GM12878 (cell line): Measurements from ENCODE around the gene ACP4. TPM values are rescaled to one million over a fixed set of nuclear protein-coding genes. Genes with fewer than 3 reads are reported as not detected.

Experiments
- ATAC-seq: fragments of 200-7000 bp; cut with Tn5 transposase; 3 replicates; pipeline ENCODE4 v1.9.1; 2020; ENCODE audit warnings: mild to moderate bottlenecking, moderate library complexity
- BruUV-seq: library from RNA; stranded (reverse); fragments of 400-500 nt; replicated peaks from 2 replicates; lab custom pipeline; 2021; lab: Mats Ljungman, UMichigan
- CTCF ChIA-PET: fragments of 300-600 bp; sonication (Branson Sonifier 250); formaldehyde crosslinking; extraction: SDS; loops from one replicate; lab custom pipeline; 2021; ENCODE audit warnings: inconsistent platforms; lab: Yijun Ruan, JAX
- POLR2A ChIA-PET: fragments of 350-600 bp; formaldehyde crosslinking; extraction: SDS; loops from one replicate; lab custom pipeline; 2021; ENCODE audit warnings: inconsistent platforms; lab: Charles Lee
- RAD21 ChIA-PET: fragments of 300-600 bp; sonication (Branson Sonifier 250); formaldehyde crosslinking; loops from one replicate; lab custom pipeline; 2023; ENCODE audit warnings: antibody characterized with exemption; ENCODE audit not compliant: unreplicated experiment; lab: Charles Lee
- SMC1A ChIA-PET: fragments of 300-600 bp; sonication (Branson Sonifier 250); formaldehyde crosslinking; loops from one replicate; lab custom pipeline; 2023; ENCODE audit not compliant: unreplicated experiment, uncharacterized antibody; lab: Charles Lee
- DNase-seq: peaks from one replicate; pipeline ENCODE4 v3.0.0-alpha.2; 2011; ENCODE audit warnings: low read depth, low spot score
- FAIRE-seq: peaks from 3 replicates; lab custom pipeline; 2011; peaks lifted over from hg19 to GRCh38; lab: Jason Lieb, UNC
- H2AFZ ChIP-seq: 2 replicates; pipeline ENCODE4 v1.6.0; 2011; ENCODE audit warnings: low read depth, low read length, control low read depth; ENCODE audit not compliant: control insufficient read depth
- H3K27ac ChIP-seq: 2 replicates; pipeline ENCODE4 v1.5.1; 2011; ENCODE audit warnings: control low read depth; ENCODE audit not compliant: control insufficient read depth, insufficient read depth
- H3K27me3 ChIP-seq, 2 experiments: replicated peaks in 1 of 2; 2 replicates each; pipeline versions ENCODE4 v1.6.0 to v1.6.1; 2011; ENCODE audit warnings: low read length in 1 of 2; ENCODE audit not compliant: control insufficient read depth in 2 of 2, insufficient read depth in 2 of 2
- H3K36me3 ChIP-seq, 2 experiments: 2 replicates each; pipeline ENCODE4 v1.5.1; 2011; ENCODE audit warnings: low read length in 1 of 2; ENCODE audit not compliant: control insufficient read depth in 2 of 2, insufficient read depth in 2 of 2
- H3K4me1 ChIP-seq: 2 replicates; pipeline ENCODE4 v1.6.1; 2011; ENCODE audit warnings: mild to moderate bottlenecking, low read length, moderate library complexity, mixed read lengths; ENCODE audit not compliant: control insufficient read depth, insufficient read depth
- H3K4me2 ChIP-seq: 2 replicates; pipeline ENCODE4 v1.6.0; 2011; ENCODE audit warnings: control low read depth; ENCODE audit not compliant: control insufficient read depth, insufficient read depth
- H3K4me3 ChIP-seq: fragments of 200-600 bp; sonication (generic); 2 replicates; pipeline ENCODE4 v1.5.1; 2016
- H3K79me2 ChIP-seq: 2 replicates; pipeline ENCODE4 v1.6.0; 2011; ENCODE audit warnings: low read length; ENCODE audit not compliant: control insufficient read depth, insufficient read depth
- H3K9ac ChIP-seq: 2 replicates; pipeline ENCODE4 v1.8.0; 2011; ENCODE audit warnings: low read length, control low read depth, mixed read lengths; ENCODE audit not compliant: control insufficient read depth, insufficient read depth
- H3K9me3 ChIP-seq: replicated peaks from 3 replicates; pipeline ENCODE4 v1.5.1; 2011; ENCODE audit warnings: mild to moderate bottlenecking, low read length; ENCODE audit not compliant: control insufficient read depth, insufficient read depth
- H4K20me1 ChIP-seq: 2 replicates; pipeline ENCODE4 v1.6.0; 2011; ENCODE audit not compliant: control insufficient read depth, insufficient read depth
- ATF3 ChIP-seq: IDR thresholded peaks from 2 replicates; pipeline ENCODE4 v1.6.1; 2011; ENCODE audit warnings: low read depth, mild to moderate bottlenecking, low read length, moderate library complexity, borderline replicate concordance; ENCODE audit errors: extremely low read depth
- CBFB ChIP-seq: IDR thresholded peaks from 2 replicates; pipeline ENCODE4 v1.6.1; 2016; ENCODE audit warnings: antibody characterized with exemption, low read depth
- CEBPB ChIP-seq, 2 experiments: fragments of 150-350 bp in 1 of 2; IDR thresholded peaks; 2 replicates each; pipeline ENCODE4 v1.6.1; 2012 to 2014; ENCODE audit warnings: low read depth in 2 of 2, low read length in 2 of 2, borderline replicate concordance in 1 of 2, inconsistent platforms in 1 of 2
- DPF2 ChIP-seq: fragments of 450-650 bp; IDR thresholded peaks from 2 replicates; pipeline ENCODE4 v1.6.1; 2017; ENCODE audit warnings: mild to moderate bottlenecking
- EED ChIP-seq: sonication (generic); IDR thresholded peaks from 2 replicates; pipeline ENCODE4 v1.6.1; 2016; ENCODE audit warnings: antibody characterized with exemption, low read depth
- FOS ChIP-seq: IDR thresholded peaks from 3 replicates; pipeline ENCODE4 v1.6.1; 2011; ENCODE audit warnings: borderline replicate concordance; ENCODE audit not compliant: insufficient read length; ENCODE audit errors: extremely low read depth
- FOXM1 ChIP-seq: IDR thresholded peaks from 2 replicates; pipeline ENCODE4 v1.6.1; 2012; ENCODE audit warnings: low read depth, mild to moderate bottlenecking, inconsistent platforms, low read length, moderate library complexity
- MTA3 ChIP-seq: IDR thresholded peaks from 2 replicates; pipeline ENCODE4 v1.6.1; 2012; ENCODE audit warnings: low read length, inconsistent platforms, borderline replicate concordance
- PAX8 ChIP-seq: fragments of 450-650 bp; IDR thresholded peaks from 2 replicates; pipeline ENCODE4 v1.6.1; 2017; ENCODE audit warnings: mild to moderate bottlenecking, moderate library complexity
- PML ChIP-seq: IDR thresholded peaks from 2 replicates; pipeline ENCODE4 v1.6.1; 2012; ENCODE audit warnings: low read length, inconsistent platforms
- REST ChIP-seq: IDR thresholded peaks from 2 replicates; pipeline ENCODE4 v1.6.1; 2012; ENCODE audit warnings: mild to moderate bottlenecking, low read depth, low read length
- RUNX3 ChIP-seq: IDR thresholded peaks from 2 replicates; pipeline ENCODE4 v1.6.1; 2012; ENCODE audit warnings: low read length, inconsistent platforms
- TAF1 ChIP-seq: IDR thresholded peaks from 2 replicates; pipeline ENCODE4 v1.6.1; 2011; ENCODE audit warnings: mild to moderate bottlenecking, low read depth, low read length, borderline replicate concordance
- TARDBP ChIP-seq: IDR thresholded peaks from 2 replicates; pipeline ENCODE4 v1.6.1; 2016; ENCODE audit warnings: borderline replicate concordance
- TCF12 ChIP-seq: IDR thresholded peaks from 2 replicates; pipeline ENCODE4 v1.6.1; 2011; ENCODE audit warnings: low read depth, mild to moderate bottlenecking, low read length
- YY1 ChIP-seq: IDR thresholded peaks from 2 replicates; pipeline ENCODE4 v1.6.1; 2011; ENCODE audit warnings: low read depth, mild to moderate bottlenecking, low read length
- WGBS: methylation state at CpG from one replicate; pipeline ENCODE4 v1.1.6; 2016; ENCODE audit warnings: low lambda C conversion rate; ENCODE audit not compliant: insufficient replicate concordance, insufficient coverage; ENCODE audit errors: missing lambda C conversion rate; 5-methylcytosine and 5-hydroxymethylcytosine counted together
- in situ Hi-C: fragments of 300-500 bp; cut with MboI; formaldehyde crosslinking; loops from 9 replicates; pipeline ENCODE4 v1.14.3; 2018; ENCODE audit warnings: mixed read lengths
- intact Hi-C: fragments of 100-400 bp; cut with micrococcal nuclease; formaldehyde crosslinking; loops from one replicate; pipeline ENCODE4 v1.14.2; 2022; ENCODE audit not compliant: unreplicated experiment
- polyA plus RNA-seq, 11 experiments: library from polyadenylated mRNA; depleted of rRNA in 4 of 11; unstranded in 6 of 11; stranded (reverse) in 5 of 11; fragments of >200 nt; fragmentation: Nextera tagmentation in 4 of 11; fragmentation: Illumina TruSeq in 1 of 11; extraction: Ambion mirVana in 4 of 11; extraction: Trizol in 1 of 11; gene quantifications; 1 replicate in 1 of 11; 2 replicates in 10 of 11; pipeline versions ENCODE4 v1.2.1 to v1.2.3, GENCODE V29; 2011 to 2016; ENCODE audit warnings: inconsistent platforms in 2 of 11, missing spikeins in 2 of 11, low read depth in 1 of 11
- total RNA-seq, 4 experiments: library from RNA; depleted of rRNA in 3 of 4; stranded (reverse); fragments of >200 nt in 3 of 4; fragmentation: Illumina TruSeq in 1 of 4; extraction: Trizol in 1 of 4; gene quantifications; 2 replicates each; pipeline versions ENCODE4 v1.2.1 to v1.2.3, GENCODE V29; 2013 to 2021
- TF ChIP-seq, protein P1 (sequence below), 3 experiments: IDR thresholded peaks in 2 of 3; conservative IDR thresholded peaks in 1 of 3; 2 replicates each; pipeline ENCODE4 v1.5.1; 2011; ENCODE audit warnings: low read depth in 3 of 3, low read length in 3 of 3, mild to moderate bottlenecking in 3 of 3, control low read depth in 2 of 3, moderate library complexity in 2 of 3, inconsistent platforms in 1 of 3, mixed read lengths in 1 of 3; ENCODE audit not compliant: control insufficient read depth in 2 of 3, insufficient read depth in 1 of 3; ENCODE audit errors: extremely low read depth in 1 of 3

The ACP4 gene
- total and polyA plus RNA-seq, 10 of the 15 experiments (the other 5 are each of a cell fraction or from before 2014, with no cell fraction given): not detected

DNA sequence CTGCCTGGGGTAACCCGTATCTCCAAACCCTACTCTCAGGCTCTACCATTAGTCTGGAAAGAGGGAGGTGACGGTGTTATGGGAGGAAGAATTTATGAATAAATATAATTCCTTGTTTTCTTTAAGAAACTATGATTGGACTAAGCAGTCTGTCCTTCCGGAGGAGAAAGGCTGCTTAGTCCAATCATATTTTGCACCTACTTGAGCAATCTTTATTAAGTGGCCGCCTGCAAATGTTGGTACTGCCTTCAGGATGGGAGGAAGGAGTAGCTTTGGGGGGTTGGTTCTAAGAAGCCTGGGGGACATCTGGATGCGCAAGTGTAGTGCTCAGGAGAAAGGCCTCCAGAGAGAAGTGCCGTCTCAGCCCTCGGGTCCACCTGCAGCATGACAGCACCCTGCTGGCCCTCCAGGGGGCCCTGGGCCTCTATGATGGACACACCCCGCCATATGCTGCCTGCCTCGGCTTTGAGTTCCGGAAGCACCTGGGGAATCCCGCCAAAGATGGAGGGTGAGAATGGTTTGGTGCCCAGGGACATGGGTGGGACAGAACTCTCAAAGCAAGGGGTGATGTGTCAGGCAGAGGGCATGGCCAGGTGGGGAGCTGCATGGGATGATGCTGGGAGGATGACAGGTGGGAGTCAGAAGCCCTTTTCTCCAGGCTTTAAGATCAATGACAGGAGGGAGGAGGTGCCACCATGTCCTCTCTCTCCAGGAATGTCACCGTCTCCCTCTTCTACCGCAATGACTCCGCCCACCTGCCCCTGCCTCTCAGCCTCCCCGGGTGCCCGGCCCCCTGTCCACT, 4.1 kb downstream of the ACP4 start:
- ATAC-seq (peak; percentile 66), DNase-seq (no peak), FAIRE-seq (peak; percentile 77)
- no peaks in the 10 kb centered on the region for H3K27me3 ChIP-seq
- H3K4me3 ChIP-seq: no peak overlapping the region
- RAD21 ChIA-PET: interaction anchor here (0.8 to 6.7 kb wide), 2 partner anchors 27 to 128 kb away, joined by 3 to 35 read pairs; no protein-coding TSS in a partner anchor
- POLR2A ChIA-PET: interaction anchor here (0.6 to 0.7 kb wide), 2 partner anchors 14 to 1027 kb away, joined by 3 to 4 read pairs; partner anchors contain the start of gene AP2A1
- peaks cover 8% of the 10 kb centered on the region for H4K20me1 ChIP-seq
- CTCF ChIA-PET: interaction anchor here (0.8 to 3.4 kb wide), 5 partner anchors 9 to 128 kb away, joined by 3 to 24 read pairs (median 7); no protein-coding TSS in a partner anchor
- no peak overlapping the region for H3K27ac ChIP-seq
- H3K36me3 ChIP-seq: peaks cover 17 to 24% of the 10 kb centered on the region in 2 experiments; a peak in 3 of 4 replicates
- H3K4me2 ChIP-seq: no peak overlapping the region
- SMC1A ChIA-PET: interaction anchor here (0.8 to 2.0 kb wide), 3 partner anchors 11 to 127 kb away, joined by 3 to 7 read pairs (median 3); no protein-coding TSS in a partner anchor
- H2AFZ ChIP-seq: peak overlapping the region; percentile 10; the same call in 1 of the 2 replicates
- WGBS: 20% methylated on average over 16 of the region's 16 CpGs
- peaks cover 5% of the 10 kb centered on the region for H3K4me1 ChIP-seq
- in situ Hi-C loops: no loop called here
- H3K79me2 ChIP-seq: peaks cover 4% of the 10 kb centered on the region
- BruUV-seq: no TSS peak
- intact Hi-C loops: loop anchor here (2.0 kb wide), 1 partner anchor 129 kb away; no protein-coding TSS in a partner anchor
- no peak overlapping the region for H3K9ac ChIP-seq
- no peaks in the 10 kb centered on the region for H3K9me3 ChIP-seq
- TF ChIP-seq RUNX3: peak; percentile 15; the same call in 1 of the 2 replicates
- TF ChIP-seq, protein P1, sequence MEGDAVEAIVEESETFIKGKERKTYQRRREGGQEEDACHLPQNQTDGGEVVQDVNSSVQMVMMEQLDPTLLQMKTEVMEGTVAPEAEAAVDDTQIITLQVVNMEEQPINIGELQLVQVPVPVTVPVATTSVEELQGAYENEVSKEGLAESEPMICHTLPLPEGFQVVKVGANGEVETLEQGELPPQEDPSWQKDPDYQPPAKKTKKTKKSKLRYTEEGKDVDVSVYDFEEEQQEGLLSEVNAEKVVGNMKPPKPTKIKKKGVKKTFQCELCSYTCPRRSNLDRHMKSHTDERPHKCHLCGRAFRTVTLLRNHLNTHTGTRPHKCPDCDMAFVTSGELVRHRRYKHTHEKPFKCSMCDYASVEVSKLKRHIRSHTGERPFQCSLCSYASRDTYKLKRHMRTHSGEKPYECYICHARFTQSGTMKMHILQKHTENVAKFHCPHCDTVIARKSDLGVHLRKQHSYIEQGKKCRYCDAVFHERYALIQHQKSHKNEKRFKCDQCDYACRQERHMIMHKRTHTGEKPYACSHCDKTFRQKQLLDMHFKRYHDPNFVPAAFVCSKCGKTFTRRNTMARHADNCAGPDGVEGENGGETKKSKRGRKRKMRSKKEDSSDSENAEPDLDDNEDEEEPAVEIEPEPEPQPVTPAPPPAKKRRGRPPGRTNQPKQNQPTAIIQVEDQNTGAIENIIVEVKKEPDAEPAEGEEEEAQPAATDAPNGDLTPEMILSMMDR (IDR thresholded peaks at IDR 0.05 in 2 of 3, conservative IDR thresholded peaks at IDR 0.05 in 1 of 3; ENCODE audit: control insufficient read depth in 2 of 3, extremely low read depth in 1 of 3, insufficient read depth in 1 of 3, low read depth in 3 of 3, low read length in 3 of 3): peak; percentile 15 to 56 (median 55); a peak in 5 of 6 replicates
- no peak for TF ChIP-seq CBFB
- no peak; the same call in 1 of the 2 replicates for TF ChIP-seq EED
- TF ChIP-seq PML: peak; percentile 26; the same call in 1 of the 2 replicates
- TF ChIP-seq CEBPB (IDR thresholded peaks at IDR 0.05; ENCODE audit: borderline replicate concordance in 1 of 2, low read depth in 2 of 2, low read length in 2 of 2): no peak
- TF ChIP-seq REST: no peak
- TF ChIP-seq TARDBP: 0 out of 2 replicates have a peak, but pooled peaks have one; percentile 45
- TF ChIP-seq TCF12: 0 out of 2 replicates have a peak, but pooled peaks have one; percentile 45
- TF ChIP-seq DPF2: 0 out of 2 replicates have a peak, but pooled peaks have one; percentile 10
- TF ChIP-seq MTA3: peak; percentile 15
- TF ChIP-seq ATF3: no peak
- 0 out of 2 replicates have a peak, but pooled peaks have one; percentile 5 for TF ChIP-seq FOXM1
- no peak for TF ChIP-seq TAF1
- TF ChIP-seq PAX8: no peak
- TF ChIP-seq FOS: no peak
- peak; percentile 79 for TF ChIP-seq YY1
